PFSK-1 (cell line): ENCODE measurements around the gene PGD.

Source experiments
- FOXP2 ChIP-seq: optimal IDR thresholded peaks from 2 replicates; pipeline ENCODE3; 2011; ENCODE audit warnings: borderline replicate concordance, control low read depth, inconsistent platforms; ENCODE audit not compliant: insufficient read depth; ENCODE audit errors: extremely low read length, extremely low read depth
- POLR2AphosphoS5 ChIP-seq: IDR thresholded peaks from 2 replicates; pipeline ENCODE4 v1.6.1; 2012; ENCODE audit warnings: low read depth, mild to moderate bottlenecking, control low read depth, low read length, moderate library complexity
- REST ChIP-seq, 2 experiments: IDR thresholded peaks; 2 replicates each; pipeline versions ENCODE4 v1.6.1 to v1.8.0; 2011 to 2012; ENCODE audit warnings: low read depth in 2 of 2, low read length in 2 of 2, control low read depth in 1 of 2, inconsistent platforms in 1 of 2, mild to moderate bottlenecking in 1 of 2, moderate library complexity in 1 of 2; ENCODE audit not compliant: insufficient read depth in 1 of 2
- SIN3A ChIP-seq: IDR thresholded peaks from 2 replicates; pipeline ENCODE4 v1.6.1; 2012; ENCODE audit warnings: mild to moderate bottlenecking, low read length, moderate library complexity, borderline replicate concordance; ENCODE audit not compliant: insufficient read depth
- TAF1 ChIP-seq: IDR thresholded peaks from 2 replicates; pipeline ENCODE4 v1.6.1; 2012; ENCODE audit warnings: low read length, control low read depth, borderline replicate concordance; ENCODE audit not compliant: insufficient read depth

The PGD gene

GRCh38 chr1:10434590-10434989 is 35.7 kb downstream of the PGD start:
- no peak for TF ChIP-seq TAF1
- no peak for TF ChIP-seq SIN3A
- TF ChIP-seq REST (IDR thresholded peaks at IDR 0.05; ENCODE audit: insufficient read depth in 1 of 2, low read depth in 2 of 2, low read length in 2 of 2): no peak
- no peak for TF ChIP-seq POLR2AphosphoS5
- TF ChIP-seq FOXP2: no peak

- TF ChIP-seq FOXP2 (no peak), SIN3A (no peak), REST (IDR thresholded peaks at IDR 0.05; ENCODE audit: insufficient read depth in 1 of 2, low read depth in 2 of 2, low read length in 2 of 2) (no peak), TAF1 (no peak), POLR2AphosphoS5 (no peak)
Measured at GRCh38 chr1:10437052-10437451, 38.2 kb downstream of the PGD start.

DNA sequence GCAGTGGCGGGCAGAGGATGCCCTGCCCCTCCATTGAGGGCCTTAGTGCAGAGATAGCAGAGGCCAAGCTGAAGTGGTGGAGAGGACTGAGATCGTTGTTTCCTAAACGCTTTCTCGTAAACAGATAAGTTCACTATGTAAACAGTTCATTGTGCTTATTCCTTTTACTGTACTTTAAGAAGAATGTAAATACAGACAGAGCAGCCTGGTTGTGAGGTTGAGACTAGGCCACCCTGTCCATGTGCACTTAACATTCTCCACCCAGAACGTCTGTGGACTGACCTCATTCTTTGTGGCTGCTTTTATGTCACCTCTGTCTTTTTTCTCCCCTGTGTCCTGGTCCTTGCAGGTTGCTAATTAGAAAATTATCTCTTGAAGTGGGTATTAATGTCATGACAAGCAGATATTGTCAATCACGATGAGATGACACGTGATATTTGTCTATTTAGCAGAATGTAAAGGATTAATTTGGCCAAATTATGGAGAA is 39.9 kb downstream of the PGD start:
- no peak for TF ChIP-seq TAF1

GRCh38 chr1:10440305-10440704 is 41.4 kb downstream of the PGD start:
- TF ChIP-seq FOXP2: no peak
- no peak for TF ChIP-seq TAF1
- no peak for TF ChIP-seq SIN3A
- TF ChIP-seq POLR2AphosphoS5: no peak
- TF ChIP-seq REST (IDR thresholded peaks at IDR 0.05; ENCODE audit: insufficient read depth in 1 of 2, low read depth in 2 of 2, low read length in 2 of 2): no peak

DNA sequence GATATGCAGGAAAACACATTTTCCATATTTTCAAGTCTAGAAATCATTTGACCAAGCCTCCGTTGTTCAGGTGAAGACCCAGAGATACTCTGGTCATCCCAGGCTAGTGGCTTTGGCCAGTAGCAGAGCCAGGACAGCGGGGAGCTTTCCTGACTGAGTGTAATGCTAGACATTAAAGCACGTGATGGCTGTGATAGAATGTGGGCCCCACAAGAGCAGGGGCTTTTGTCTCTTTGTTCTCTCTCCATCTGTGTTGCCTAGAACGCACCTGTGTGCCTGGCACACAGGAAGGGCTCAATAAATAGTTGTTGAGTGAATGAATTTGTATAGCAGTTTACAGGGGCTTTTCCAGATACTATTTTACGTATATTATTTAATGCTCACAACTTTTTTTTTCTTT is 41.9 kb downstream of the PGD start:
- TF ChIP-seq POLR2AphosphoS5 (no peak), REST (IDR thresholded peaks at IDR 0.05; ENCODE audit: insufficient read depth in 1 of 2, low read depth in 2 of 2, low read length in 2 of 2) (no peak)

GRCh38 chr1:10444248-10444647 is 45.4 kb downstream of the PGD start:
- TF ChIP-seq REST (IDR thresholded peaks at IDR 0.05; ENCODE audit: insufficient read depth in 1 of 2, low read depth in 2 of 2, low read length in 2 of 2): no peak
- no peak for TF ChIP-seq SIN3A
- no peak for TF ChIP-seq TAF1
- TF ChIP-seq FOXP2: no peak
- TF ChIP-seq POLR2AphosphoS5: no peak
